Measurements from ENCODE around the gene CACNB4.

DNA sequence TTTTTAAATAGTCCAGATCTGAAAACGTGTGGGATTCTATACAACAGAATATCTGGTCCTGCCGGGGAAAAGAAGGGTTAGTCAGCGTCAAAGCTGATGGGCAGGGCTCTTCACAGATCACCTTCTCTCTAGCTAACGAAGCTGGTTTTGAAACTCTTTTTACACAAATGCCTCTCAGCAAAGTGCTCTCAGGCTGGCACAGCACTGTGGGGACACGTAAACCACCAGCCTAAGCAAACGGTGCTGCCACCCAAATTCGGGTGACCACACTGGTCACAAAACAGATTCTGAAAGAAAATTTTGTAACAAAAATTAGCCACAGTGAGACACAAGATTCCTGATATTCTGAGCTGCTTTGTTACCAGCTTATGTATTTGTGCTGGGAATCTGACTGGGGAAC lies 217.5 kb downstream of the CACNB4 start:
- TF ChIP-seq, protein P1, sequence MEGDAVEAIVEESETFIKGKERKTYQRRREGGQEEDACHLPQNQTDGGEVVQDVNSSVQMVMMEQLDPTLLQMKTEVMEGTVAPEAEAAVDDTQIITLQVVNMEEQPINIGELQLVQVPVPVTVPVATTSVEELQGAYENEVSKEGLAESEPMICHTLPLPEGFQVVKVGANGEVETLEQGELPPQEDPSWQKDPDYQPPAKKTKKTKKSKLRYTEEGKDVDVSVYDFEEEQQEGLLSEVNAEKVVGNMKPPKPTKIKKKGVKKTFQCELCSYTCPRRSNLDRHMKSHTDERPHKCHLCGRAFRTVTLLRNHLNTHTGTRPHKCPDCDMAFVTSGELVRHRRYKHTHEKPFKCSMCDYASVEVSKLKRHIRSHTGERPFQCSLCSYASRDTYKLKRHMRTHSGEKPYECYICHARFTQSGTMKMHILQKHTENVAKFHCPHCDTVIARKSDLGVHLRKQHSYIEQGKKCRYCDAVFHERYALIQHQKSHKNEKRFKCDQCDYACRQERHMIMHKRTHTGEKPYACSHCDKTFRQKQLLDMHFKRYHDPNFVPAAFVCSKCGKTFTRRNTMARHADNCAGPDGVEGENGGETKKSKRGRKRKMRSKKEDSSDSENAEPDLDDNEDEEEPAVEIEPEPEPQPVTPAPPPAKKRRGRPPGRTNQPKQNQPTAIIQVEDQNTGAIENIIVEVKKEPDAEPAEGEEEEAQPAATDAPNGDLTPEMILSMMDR (IDR thresholded peaks at IDR 0.05) = no peak
- TF ChIP-seq POLR2A (IDR thresholded peaks at IDR 0.05) = no peak
